Parathyroid adenoma (tissue), 2 donors: Measurements from ENCODE around the gene SCFD2.
"Not testable (repeated sequence)": the region's sequence is repeated elsewhere in the genome, so short reads cannot be mapped to it uniquely, and the experiment has no call there.

Experiments used
- H2AFZ ChIP-seq: fragments of 300-600 bp; sonication (generic); one replicate; pipeline ENCODE4 v1.7.0; 2017; ENCODE audit warnings: antibody characterized with exemption, mild to moderate bottlenecking
- H3K27ac ChIP-seq: fragments of 300-600 bp; sonication (generic); one replicate; pipeline ENCODE4 v1.7.0; 2017
- H3K27me3 ChIP-seq: fragments of 300-600 bp; sonication (generic); one replicate; pipeline ENCODE4 v1.7.0; 2017; ENCODE audit warnings: low read length; ENCODE audit not compliant: control insufficient read depth, insufficient read depth
- H3K36me3 ChIP-seq: fragments of 300-600 bp; sonication (generic); one replicate; pipeline ENCODE4 v1.7.0; 2017; ENCODE audit warnings: low read length; ENCODE audit not compliant: control insufficient read depth, insufficient read depth
- H3K4me1 ChIP-seq: fragments of 300-600 bp; sonication (generic); one replicate; pipeline ENCODE4 v1.7.0; 2017; ENCODE audit warnings: control low read depth
- H3K4me2 ChIP-seq: fragments of 300-600 bp; sonication (generic); one replicate; pipeline ENCODE4 v1.7.0; 2017; ENCODE audit warnings: low read length
- H3K4me3 ChIP-seq: fragments of 300-600 bp; sonication (generic); one replicate; pipeline ENCODE4 v1.7.0; 2017; ENCODE audit warnings: low read depth, low read length
- H3K79me2 ChIP-seq: fragments of 300-600 bp; sonication (generic); one replicate; pipeline ENCODE4 v1.7.0; 2017; ENCODE audit warnings: control low read depth
- H3K9ac ChIP-seq: fragments of 300-600 bp; sonication (generic); one replicate; pipeline ENCODE4 v1.7.0; 2017; ENCODE audit warnings: mild to moderate bottlenecking
- H3K9me3 ChIP-seq: fragments of 300-600 bp; sonication (generic); one replicate; pipeline ENCODE4 v1.7.0; 2017; ENCODE audit warnings: low read length; ENCODE audit not compliant: control insufficient read depth
- TF ChIP-seq, protein P1 (sequence below): fragments of 300-600 bp; sonication (generic); IDR thresholded peaks from one replicate; pipeline ENCODE4 v1.7.0; 2017; ENCODE audit warnings: antibody characterized with exemption, mild to moderate bottlenecking
- donor health status: primary hyperparathyroidism.

The SCFD2 gene

DNA sequence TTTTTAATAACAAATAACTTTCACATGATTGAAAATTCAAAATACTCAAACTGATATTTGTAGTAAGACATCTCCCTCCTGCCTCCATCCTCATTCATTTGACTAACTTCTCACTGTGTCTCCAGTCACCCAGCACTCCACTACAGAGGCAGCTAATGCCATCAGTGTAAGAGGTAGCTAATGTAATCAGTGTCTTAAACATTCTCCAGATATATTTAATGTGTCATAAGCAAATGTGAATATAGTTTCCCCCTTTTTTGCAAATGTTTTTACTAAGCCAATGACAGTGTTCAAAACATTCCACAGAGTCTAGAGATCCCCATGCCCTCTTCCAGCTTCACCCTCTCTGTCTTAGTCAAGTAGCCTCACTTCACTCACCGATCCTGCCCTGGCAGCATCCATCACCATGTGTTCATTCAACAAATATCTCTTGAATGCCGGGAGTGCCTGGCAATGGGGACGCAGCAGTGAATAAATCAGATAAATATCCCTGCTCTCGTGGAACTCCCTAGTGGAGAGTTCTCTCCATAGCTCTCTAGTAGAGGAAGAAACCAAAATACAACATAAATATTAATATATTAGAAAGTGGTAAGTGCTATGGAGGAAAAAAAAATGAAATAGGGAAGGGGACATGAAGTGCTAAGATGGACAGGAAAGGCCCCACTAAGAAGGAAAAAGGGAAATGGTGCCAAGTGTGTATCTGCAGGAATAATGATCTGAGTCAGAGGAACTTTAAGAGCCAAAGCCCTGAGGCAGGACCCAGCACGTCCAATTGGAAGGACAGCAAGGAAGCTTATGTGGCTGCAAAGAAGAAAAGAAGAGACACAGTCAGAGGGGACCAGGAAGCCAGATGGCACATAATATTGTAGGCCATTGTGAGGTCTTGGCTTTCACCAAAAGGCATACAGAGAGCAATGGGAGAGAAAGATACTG, 18.7 kb downstream of the SCFD2 start:
- no peaks in the 10 kb centered on the region for H3K4me1 ChIP-seq
- no peaks in the 10 kb centered on the region for H3K79me2 ChIP-seq
- TF ChIP-seq, protein P1, sequence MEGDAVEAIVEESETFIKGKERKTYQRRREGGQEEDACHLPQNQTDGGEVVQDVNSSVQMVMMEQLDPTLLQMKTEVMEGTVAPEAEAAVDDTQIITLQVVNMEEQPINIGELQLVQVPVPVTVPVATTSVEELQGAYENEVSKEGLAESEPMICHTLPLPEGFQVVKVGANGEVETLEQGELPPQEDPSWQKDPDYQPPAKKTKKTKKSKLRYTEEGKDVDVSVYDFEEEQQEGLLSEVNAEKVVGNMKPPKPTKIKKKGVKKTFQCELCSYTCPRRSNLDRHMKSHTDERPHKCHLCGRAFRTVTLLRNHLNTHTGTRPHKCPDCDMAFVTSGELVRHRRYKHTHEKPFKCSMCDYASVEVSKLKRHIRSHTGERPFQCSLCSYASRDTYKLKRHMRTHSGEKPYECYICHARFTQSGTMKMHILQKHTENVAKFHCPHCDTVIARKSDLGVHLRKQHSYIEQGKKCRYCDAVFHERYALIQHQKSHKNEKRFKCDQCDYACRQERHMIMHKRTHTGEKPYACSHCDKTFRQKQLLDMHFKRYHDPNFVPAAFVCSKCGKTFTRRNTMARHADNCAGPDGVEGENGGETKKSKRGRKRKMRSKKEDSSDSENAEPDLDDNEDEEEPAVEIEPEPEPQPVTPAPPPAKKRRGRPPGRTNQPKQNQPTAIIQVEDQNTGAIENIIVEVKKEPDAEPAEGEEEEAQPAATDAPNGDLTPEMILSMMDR, result no peak
- no peak overlapping the region for H2AFZ ChIP-seq
- no peak overlapping the region for H3K9ac ChIP-seq
- no peaks in the 10 kb centered on the region for H3K36me3 ChIP-seq
- no peak overlapping the region for H3K27ac ChIP-seq
- no peak overlapping the region for H3K4me2 ChIP-seq
- H3K4me3 ChIP-seq, result no peak overlapping the region
- no peaks in the 10 kb centered on the region for H3K9me3 ChIP-seq
- H3K27me3 ChIP-seq, result no peaks in the 10 kb centered on the region

DNA sequence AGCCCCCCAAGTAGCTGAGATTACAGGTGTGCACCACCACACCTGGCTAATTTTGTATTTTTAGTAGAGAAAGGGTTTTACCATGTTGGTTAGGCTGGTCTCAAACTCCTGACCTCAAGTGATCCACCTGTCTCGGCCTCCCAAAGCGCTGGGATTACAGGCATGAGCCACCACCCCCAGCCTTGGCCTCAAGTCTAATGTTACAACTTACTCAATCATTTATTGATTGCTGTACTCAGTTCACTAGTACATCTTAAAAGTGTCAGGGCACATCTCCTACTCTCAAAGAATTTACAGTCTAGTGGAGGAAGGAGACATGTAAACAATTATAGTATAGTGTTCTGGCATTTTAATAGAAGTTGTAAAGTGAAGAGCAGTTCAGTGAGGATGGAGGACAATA, 19.5 kb downstream of the SCFD2 start:
- H3K9me3 ChIP-seq, H3K4me2 ChIP-seq, H3K79me2 ChIP-seq, H3K4me1 ChIP-seq, H3K9ac ChIP-seq, H3K27me3 ChIP-seq, H3K36me3 ChIP-seq, H3K27ac ChIP-seq, H2AFZ ChIP-seq, H3K4me3 ChIP-seq: not testable (repeated sequence)

DNA sequence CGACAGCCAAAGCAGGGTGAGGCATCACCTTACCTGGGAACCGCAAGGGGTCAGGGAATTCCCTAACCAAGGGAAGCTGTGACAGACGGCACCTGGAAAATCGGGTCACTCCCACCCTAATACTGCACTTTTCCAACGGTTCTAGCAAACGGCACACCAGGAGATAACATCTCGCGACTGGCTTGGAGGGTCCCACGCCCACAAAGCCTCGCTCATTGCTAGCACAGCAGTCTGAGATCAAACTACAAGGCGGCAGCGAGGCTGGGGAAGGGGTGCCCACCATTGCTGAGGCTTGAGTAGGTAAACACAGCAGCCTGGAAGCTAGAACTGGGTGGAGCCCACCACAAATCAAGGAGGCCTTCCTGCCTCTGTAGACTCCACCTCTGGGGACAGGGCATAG, 25.7 kb downstream of the SCFD2 start:
- not testable (repeated sequence) for H3K79me2 ChIP-seq, H3K4me3 ChIP-seq, H2AFZ ChIP-seq, H3K9me3 ChIP-seq, H3K9ac ChIP-seq, H3K4me2 ChIP-seq, H3K27me3 ChIP-seq, H3K4me1 ChIP-seq, H3K36me3 ChIP-seq, H3K27ac ChIP-seq

DNA sequence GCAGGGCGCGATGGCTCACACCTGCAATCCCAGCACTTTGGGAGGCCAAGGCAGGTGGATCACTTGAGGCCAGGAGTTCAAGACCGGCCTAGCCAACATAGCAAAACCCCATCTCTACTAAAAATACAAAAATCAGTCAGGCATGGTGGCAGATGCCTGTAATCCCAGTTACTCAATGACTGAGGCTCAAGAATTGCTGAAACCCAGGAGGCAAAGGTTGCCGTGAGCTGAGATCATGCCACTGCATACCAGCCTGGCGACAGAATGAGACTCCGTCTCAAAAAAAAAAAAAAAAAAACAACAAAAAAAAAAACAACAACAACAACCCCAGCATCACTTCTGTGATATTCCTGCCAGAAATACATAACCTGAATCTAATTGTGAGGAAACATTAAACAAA, 30.9 kb downstream of the SCFD2 start:
- not testable (repeated sequence) for H3K9ac ChIP-seq, H3K4me1 ChIP-seq, H3K9me3 ChIP-seq, H3K36me3 ChIP-seq, H3K4me3 ChIP-seq, H3K79me2 ChIP-seq, H3K27me3 ChIP-seq, H2AFZ ChIP-seq, H3K4me2 ChIP-seq, H3K27ac ChIP-seq

DNA sequence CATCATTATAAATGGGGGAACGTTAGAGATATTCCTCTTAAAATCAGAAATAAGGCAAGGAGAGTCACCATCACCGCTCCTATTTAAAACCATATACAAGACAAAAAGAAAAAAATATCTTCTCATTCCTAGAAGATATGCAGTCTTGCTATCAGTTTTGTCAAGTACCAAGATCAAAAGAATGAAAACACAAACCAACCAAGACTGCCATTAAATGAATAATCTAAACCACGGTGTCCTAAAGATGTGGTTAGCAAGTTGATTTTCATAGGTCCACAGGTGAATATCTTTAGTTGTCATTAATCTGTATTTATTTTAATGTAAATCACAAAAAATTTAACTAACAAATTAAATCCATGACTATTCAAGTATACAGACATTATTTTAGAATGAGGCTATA, 39.3 kb downstream of the SCFD2 start:
- no peaks in the 10 kb centered on the region for H3K79me2 ChIP-seq
- H3K4me2 ChIP-seq, result no peak overlapping the region
- H3K36me3 ChIP-seq, result no peaks in the 10 kb centered on the region
- H3K27me3 ChIP-seq, result no peaks in the 10 kb centered on the region
- H3K9me3 ChIP-seq, result no peaks in the 10 kb centered on the region
- no peak overlapping the region for H2AFZ ChIP-seq
- TF ChIP-seq, protein P1, result no peak
- H3K27ac ChIP-seq, result no peak overlapping the region
- H3K9ac ChIP-seq, result no peak overlapping the region
- no peaks in the 10 kb centered on the region for H3K4me1 ChIP-seq
- no peak overlapping the region for H3K4me3 ChIP-seq

DNA sequence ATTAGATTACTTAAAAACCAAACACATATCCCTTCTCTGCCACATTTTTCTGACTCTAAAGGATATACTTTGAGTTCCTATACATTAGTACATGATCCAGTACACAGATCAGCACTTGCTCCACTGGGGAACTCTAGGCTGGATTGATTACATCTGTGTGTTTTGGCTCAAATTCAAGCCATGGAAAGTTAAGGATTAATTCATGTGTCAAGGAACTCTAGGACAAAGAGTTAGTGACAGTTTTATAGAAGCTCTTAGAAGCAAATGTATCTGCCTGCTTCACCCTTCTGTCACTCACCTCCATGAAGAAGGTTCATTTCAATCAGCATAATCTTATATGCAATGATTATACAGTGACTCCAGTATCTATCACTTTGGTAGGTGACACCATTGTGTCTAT, 43.2 kb downstream of the SCFD2 start:
- Histone ChIP-seq H3K36me3 (no peaks in the 10 kb centered on the region), H3K4me3 (no peak overlapping the region), H3K4me1 (no peaks in the 10 kb centered on the region), H2AFZ (no peak overlapping the region), H3K4me2 (no peak overlapping the region), H3K27ac (no peak overlapping the region), H3K27me3 (no peaks in the 10 kb centered on the region), H3K9ac (no peak overlapping the region), H3K79me2 (no peaks in the 10 kb centered on the region), H3K9me3 (no peaks in the 10 kb centered on the region)
- TF ChIP-seq, protein P1, result no peak
